Activated CD4-positive, alpha-beta memory T cell treated with anti-CD3 and anti-CD28 coated beads, Interleukin-2, amount 10 ng/mL, durations not matched to agents 7 days and 5 days (primary cell): ENCODE results near the gene FBXL15. TPM values are rescaled to one million over a fixed set of nuclear protein-coding genes. Genes with fewer than 3 reads are reported as not detected.

ENCODE experiments used
- CTCF ChIA-PET: fragments of 350-600 bp; sonication (Branson Sonifier 250); formaldehyde crosslinking; loops from one replicate; lab custom pipeline; 2021; ENCODE audit warnings: antibody characterized with exemption, inconsistent platforms; lab: Charles Lee
- POLR2A ChIA-PET: fragments of 350-600 bp; sonication (Branson Sonifier 250); formaldehyde crosslinking; loops from one replicate; lab custom pipeline; 2021; ENCODE audit warnings: antibody characterized with exemption; lab: Charles Lee
- DNase-seq: peaks from one replicate; pipeline ENCODE4 v3.0.0-alpha.2; 2020
- H3K27ac Mint-ChIP-seq: one replicate; pipeline ENCODE4 v1.8.0; 2021; ENCODE audit warnings: mild to moderate bottlenecking, mixed read lengths
- H3K27me3 Mint-ChIP-seq: one replicate; pipeline ENCODE4 v1.8.0; 2021; ENCODE audit warnings: mixed read lengths
- H3K36me3 Mint-ChIP-seq: one replicate; pipeline ENCODE4 v1.8.0; 2021; ENCODE audit warnings: low read depth, mixed read lengths
- H3K4me1 Mint-ChIP-seq: one replicate; pipeline ENCODE4 v1.8.0; 2021; ENCODE audit warnings: mixed read lengths
- H3K4me3 Mint-ChIP-seq: one replicate; pipeline ENCODE4 v1.8.0; 2021; ENCODE audit warnings: mild to moderate bottlenecking, mixed read lengths
- H3K9me3 Mint-ChIP-seq: one replicate; pipeline ENCODE4 v1.8.0; 2021; ENCODE audit warnings: mixed read lengths
- total RNA-seq, 2 experiments: library from RNA; stranded (reverse); gene quantifications; one replicate each; pipeline ENCODE4 v1.2.3, GENCODE V29; 2021

The FBXL15 gene
- total RNA-seq, 2 experiments from 2014 or later = 13.5 to 14.3 TPM

DNA sequence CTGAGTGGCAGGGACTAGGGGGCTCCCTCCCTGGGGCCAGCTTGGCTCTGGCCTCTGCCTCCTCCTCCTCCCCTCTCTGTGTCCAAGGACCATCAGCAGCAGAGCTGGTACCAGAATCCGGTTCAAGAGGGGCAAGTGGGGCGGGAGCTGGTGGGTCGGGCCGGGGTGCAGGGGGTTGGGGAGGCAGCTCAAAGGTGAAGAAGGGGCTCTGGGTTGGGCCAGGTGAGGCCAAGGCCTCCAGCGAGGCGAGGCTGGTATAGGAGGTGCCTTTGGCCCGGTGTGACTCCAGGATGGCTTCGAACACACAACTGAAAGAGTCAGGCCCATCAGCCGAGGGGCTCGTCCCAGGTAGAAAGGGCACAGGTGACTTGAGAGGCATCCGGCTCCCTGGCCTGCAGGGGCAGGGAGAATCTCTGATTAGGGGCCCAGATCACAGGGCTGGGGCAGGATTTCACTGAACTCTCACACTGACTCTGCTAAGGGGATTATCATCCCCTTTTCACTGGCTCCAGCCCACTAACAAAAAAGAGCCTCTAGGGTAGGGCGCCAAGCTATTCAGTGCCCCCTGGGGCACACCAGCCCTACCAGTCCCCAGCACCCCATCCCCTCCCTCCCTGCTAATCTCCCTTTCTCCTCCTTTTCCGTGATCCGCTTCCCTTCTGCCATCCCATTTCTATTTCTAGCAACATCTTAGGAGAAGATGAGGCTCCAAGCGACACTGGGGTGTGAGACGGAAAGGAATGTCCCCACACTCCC, 6.7 kb upstream of the FBXL15 start:
- no peak overlapping the region for H3K4me3 Mint-ChIP-seq
- H3K4me1 Mint-ChIP-seq = peaks cover 30% of the 10 kb centered on the region
- POLR2A ChIA-PET = interaction anchor here (1.0 to 3.0 kb wide), 5 partner anchors 8 to 37 kb away, joined by 3 to 14 read pairs (median 8); partner anchors contain the start of genes C10orf95 and NFKB2
- no peak overlapping the region for H3K27ac Mint-ChIP-seq
- H3K27me3 Mint-ChIP-seq = peaks cover 48% of the 10 kb centered on the region
- CTCF ChIA-PET = no interaction called here
- DNase-seq = no peak
- no peaks in the 10 kb centered on the region for H3K9me3 Mint-ChIP-seq
- peaks cover 5% of the 10 kb centered on the region for H3K36me3 Mint-ChIP-seq

- peaks cover 44% of the 10 kb centered on the region for H3K27me3 Mint-ChIP-seq
Measured at GRCh38 chr10:102414749-102415148, 5.9 kb upstream of the FBXL15 start.

DNA sequence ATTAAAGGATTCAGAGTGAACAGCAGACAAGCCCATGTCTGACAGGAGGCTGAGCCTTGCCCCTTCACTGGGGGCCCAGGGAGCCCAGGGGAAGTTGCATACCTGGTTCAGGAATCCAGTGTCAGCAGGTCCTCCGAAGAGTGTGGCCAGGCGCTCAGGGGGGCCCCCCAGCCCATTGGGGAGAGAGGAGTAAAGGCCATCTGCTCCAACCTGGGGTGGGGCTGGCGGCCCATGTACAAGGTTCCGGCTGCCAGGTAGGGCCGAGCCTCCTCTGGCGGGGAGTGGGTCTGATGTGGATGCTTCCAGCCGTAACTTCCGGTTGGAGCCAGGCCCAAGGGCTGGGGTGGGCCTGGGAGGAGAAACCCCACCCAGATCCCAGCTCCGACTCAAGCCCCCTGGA, 4.4 kb upstream of the FBXL15 start:
- Mint-ChIP-seq H3K9me3 (no peaks in the 10 kb centered on the region), H3K27ac (no peak overlapping the region), H3K36me3 (peaks cover 2% of the 10 kb centered on the region), H3K4me1 (peaks cover 38% of the 10 kb centered on the region), H3K4me3 (no peak overlapping the region), H3K27me3 (peaks cover 31% of the 10 kb centered on the region)
- ChIA-PET POLR2A (no interaction called here), CTCF (interaction anchor here (1.7 kb wide), 1 partner anchor 186 kb away, joined by 5 read pairs; no protein-coding TSS in a partner anchor)
- no peak for DNase-seq

More at GRCh38 chr10:102414749-102415148, 5.9 kb upstream of the FBXL15 start:
- ChIA-PET POLR2A (interaction anchor here (1.0 to 3.0 kb wide), 3 partner anchors 7 to 20 kb away, joined by 3 to 14 read pairs (median 11); partner anchors contain the start of gene NFKB2), CTCF (interaction anchor here (1.2 to 1.7 kb wide), 3 partner anchors 11 to 185 kb away, joined by 3 to 8 read pairs (median 5); no protein-coding TSS in a partner anchor)
- H3K9me3 Mint-ChIP-seq = no peaks in the 10 kb centered on the region
- H3K27ac Mint-ChIP-seq = no peak overlapping the region
- DNase-seq = no peak
- no peak overlapping the region for H3K4me3 Mint-ChIP-seq
- H3K4me1 Mint-ChIP-seq = peaks cover 34% of the 10 kb centered on the region
- peaks cover 2% of the 10 kb centered on the region for H3K36me3 Mint-ChIP-seq

- ChIA-PET CTCF (no interaction called here), POLR2A (no interaction called here)
- H3K4me1 Mint-ChIP-seq = peaks cover 36% of the 10 kb centered on the region
- H3K27me3 Mint-ChIP-seq = peaks cover 27% of the 10 kb centered on the region
- H3K9me3 Mint-ChIP-seq = no peaks in the 10 kb centered on the region
- no peak overlapping the region for H3K4me3 Mint-ChIP-seq
- H3K27ac Mint-ChIP-seq = no peak overlapping the region
- H3K36me3 Mint-ChIP-seq = peaks cover 2% of the 10 kb centered on the region
- no peak for DNase-seq
Measured at GRCh38 chr10:102416695-102417094, 3.9 kb upstream of the FBXL15 start.

DNA sequence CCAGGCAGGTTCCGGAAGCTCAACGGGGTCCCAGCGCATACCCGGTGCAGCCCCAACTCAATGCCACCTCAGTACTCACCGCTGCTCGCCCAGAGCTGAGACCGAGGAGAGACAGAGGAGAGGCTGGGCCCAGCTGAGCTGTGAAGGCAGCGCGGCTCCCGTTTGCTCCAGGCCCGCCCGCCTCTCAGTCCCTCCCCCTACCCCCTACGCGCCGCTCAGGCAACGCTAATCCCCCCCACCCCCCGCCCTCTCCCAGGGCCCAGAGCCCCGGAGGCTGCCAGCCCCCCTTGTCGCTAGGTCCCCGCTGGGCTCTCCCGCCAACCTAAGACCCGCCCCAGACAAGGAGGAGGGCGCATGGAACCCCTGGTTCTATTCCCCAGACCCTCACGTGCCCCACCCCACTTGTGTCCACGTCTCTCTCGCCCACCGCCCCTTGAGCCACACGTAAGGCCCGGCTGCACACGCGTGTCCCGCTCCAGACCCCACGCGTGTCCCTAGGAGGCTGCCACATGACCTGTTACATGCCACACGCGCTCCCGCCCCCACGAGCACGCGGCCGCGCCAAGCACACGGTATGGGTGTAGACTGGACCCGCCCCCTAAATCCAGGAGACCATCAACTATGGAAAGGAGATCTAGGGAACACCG, 1.9 kb upstream of the FBXL15 start, which contains the start of gene PSD:
Gene PSD, minus strand, starts transcription at position 164 of the 647 bp plus-strand sequence. CDS start 1,747 bp downstream, outside the sequence.
- Mint-ChIP-seq H3K4me1 (peaks cover 40% of the 10 kb centered on the region), H3K9me3 (no peaks in the 10 kb centered on the region), H3K4me3 (peak within 1 kb of the TSS; percentile 87), H3K27ac (no peak within 1 kb of the TSS), H3K27me3 (peaks cover 24% of the 10 kb centered on the region), H3K36me3 (peaks cover 9% of the 10 kb centered on the region)
- CTCF ChIA-PET = no interaction called here
- no peak for DNase-seq
- POLR2A ChIA-PET = interaction anchor here (1.1 kb wide), 1 partner anchor 13 kb away, joined by 3 read pairs; the partner anchor contains the start of gene CUEDC2

DNA sequence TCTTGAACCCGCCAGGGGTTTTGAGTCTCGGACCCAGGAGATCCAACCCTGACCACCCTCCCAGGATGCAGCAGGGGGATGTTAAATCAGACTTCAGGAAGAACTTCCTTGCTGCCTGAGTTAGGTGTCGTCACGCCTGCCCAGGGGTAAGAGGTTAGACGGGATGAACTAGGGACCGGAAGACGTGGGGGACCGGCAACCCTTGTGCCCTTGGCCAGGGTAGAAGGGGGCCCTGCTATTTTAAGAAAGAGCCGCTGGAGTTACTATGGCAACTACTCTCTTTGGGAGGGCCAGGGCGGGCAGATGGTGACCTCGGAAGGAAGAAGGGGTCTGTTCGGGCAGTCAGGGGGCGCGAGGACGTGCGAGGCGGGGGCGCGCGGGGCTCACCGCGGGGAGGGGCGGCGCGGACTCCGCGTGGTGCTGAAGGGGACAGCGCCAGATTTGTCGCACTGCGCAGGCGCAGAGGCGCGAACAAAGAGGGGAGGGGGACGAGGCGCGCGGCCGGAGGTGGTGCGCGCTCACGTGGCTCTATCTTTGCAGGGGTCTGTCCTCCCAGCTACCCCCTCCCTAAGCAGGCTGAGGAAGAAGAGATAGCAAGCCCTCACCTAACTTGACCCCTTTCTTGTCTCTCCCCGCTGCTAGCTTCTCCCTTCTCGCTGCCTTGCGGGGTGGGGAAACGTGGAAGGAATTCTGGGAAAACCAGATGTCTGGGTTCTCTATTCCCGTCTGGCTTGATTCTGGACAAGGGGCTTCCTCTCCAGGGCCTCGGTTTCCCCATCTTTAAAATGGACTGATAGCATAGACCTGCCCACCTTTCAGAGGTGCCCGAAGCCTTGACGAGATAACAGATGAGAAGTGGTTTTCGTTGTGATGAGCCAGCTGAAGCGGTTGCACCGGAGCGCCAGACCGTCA, 1.1 kb upstream of the FBXL15 start:
- POLR2A ChIA-PET = interaction anchor here (0.6 to 7.0 kb wide), 13 partner anchors 10 to 267 kb away, joined by 3 to 80 read pairs (median 18); partner anchors contain the start of genes C10orf95, CUEDC2, NFKB2 and NOLC1
- Mint-ChIP-seq H3K36me3 (peaks cover 9% of the 10 kb centered on the region), H3K27me3 (peaks cover 19% of the 10 kb centered on the region), H3K4me3 (peak overlapping the region; percentile 87), H3K4me1 (peaks cover 40% of the 10 kb centered on the region), H3K27ac (no peak overlapping the region), H3K9me3 (no peaks in the 10 kb centered on the region)
- peak; percentile 77 for DNase-seq
- CTCF ChIA-PET = interaction anchor here (0.7 to 6.6 kb wide), 12 partner anchors 9 to 250 kb away, joined by 3 to 58 read pairs (median 12); partner anchors contain the start of genes ACTR1A, C10orf95, CUEDC2 and SUFU

DNA sequence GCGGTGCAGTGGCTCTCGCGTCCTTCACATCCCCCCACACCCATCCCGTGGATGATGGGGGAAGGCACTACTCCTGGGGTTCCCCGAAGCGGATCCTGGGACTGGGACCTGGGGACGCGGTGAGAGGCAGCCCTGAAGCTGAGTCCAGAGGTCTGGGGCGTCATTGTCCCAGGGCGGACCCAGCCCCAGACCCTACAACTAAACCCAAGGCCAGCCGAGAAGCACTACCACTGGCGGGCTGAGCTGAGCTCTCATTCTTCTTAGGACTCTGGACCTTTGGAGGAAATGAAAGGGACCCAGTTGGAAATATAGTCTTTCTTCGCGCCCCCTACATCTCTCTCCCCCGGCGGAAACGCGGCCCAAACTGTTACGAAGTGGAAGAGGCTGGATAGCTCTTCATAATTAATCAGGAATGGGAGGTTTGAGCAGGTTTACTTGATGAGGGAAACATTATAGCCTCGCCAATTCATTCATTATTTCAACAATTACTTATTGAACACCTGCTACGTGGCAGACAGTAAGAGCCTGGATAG, 389 bp upstream of the FBXL15 start:
- no peak for DNase-seq
- Mint-ChIP-seq H3K4me1 (peaks cover 40% of the 10 kb centered on the region), H3K36me3 (peaks cover 9% of the 10 kb centered on the region), H3K27ac (peak overlapping the region; percentile 90), H3K27me3 (peaks cover 18% of the 10 kb centered on the region), H3K9me3 (no peaks in the 10 kb centered on the region), H3K4me3 (peak overlapping the region; percentile 87)
- ChIA-PET POLR2A (interaction anchor here (0.5 to 7.0 kb wide), 19 partner anchors 10 to 268 kb away, joined by 3 to 80 read pairs (median 7); partner anchors contain the start of genes C10orf95, CUEDC2, GBF1 and NFKB2), CTCF (interaction anchor here (0.7 to 6.6 kb wide), 15 partner anchors 10 to 251 kb away, joined by 3 to 58 read pairs (median 7); partner anchors contain the start of genes ACTR1A, C10orf95, CUEDC2 and SUFU)

GRCh38 chr10:102421507-102421756, 796 bp downstream of the FBXL15 start:
- Mint-ChIP-seq H3K27me3 (peaks cover 18% of the 10 kb centered on the region), H3K4me3 (peak overlapping the region; percentile 87), H3K9me3 (no peaks in the 10 kb centered on the region), H3K27ac (peak overlapping the region; percentile 90), H3K36me3 (peaks cover 9% of the 10 kb centered on the region), H3K4me1 (peaks cover 40% of the 10 kb centered on the region)
- DNase-seq = no peak
- CTCF ChIA-PET = interaction anchor here (0.8 to 6.6 kb wide), 16 partner anchors 11 to 191 kb away, joined by 3 to 58 read pairs (median 6); partner anchors contain the start of genes ACTR1A, C10orf95, CUEDC2 and SUFU
- POLR2A ChIA-PET = interaction anchor here (1.0 to 7.0 kb wide), 15 partner anchors 8 to 269 kb away, joined by 3 to 80 read pairs (median 18); partner anchors contain the start of genes ACTR1A, C10orf95, CUEDC2 and NFKB2

DNA sequence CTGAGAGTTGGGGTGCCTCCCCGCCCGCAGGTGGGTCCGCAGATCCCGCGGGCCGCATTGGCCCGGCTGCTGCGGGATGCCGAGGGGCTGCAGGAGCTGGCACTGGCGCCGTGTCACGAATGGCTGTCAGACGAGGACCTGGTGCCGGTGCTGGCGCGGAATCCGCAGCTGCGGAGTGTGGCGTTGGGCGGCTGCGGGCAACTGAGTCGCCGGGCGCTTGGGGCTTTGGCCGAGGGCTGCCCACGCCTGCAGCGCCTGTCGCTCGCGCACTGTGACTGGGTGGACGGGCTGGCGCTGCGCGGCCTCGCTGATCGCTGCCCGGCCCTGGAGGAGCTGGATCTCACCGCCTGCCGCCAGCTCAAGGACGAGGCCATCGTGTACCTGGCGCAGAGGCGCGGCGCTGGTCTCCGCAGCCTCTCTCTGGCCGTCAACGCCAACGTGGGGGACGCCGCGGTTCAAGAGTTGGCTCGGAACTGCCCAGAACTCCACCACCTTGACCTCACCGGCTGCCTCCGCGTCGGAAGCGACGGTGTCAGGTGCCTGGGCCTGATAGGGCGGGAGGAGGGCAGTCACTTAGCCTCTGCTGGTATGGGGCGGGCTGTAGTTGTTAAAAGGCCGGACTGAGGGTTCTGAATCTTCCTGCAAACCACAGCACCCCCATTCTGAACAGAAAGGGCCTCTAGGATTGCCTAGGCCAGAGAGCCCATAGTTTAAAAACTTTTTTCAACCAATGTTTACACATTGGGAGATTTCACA, 1.3 kb downstream of the FBXL15 start:
- no peaks in the 10 kb centered on the region for H3K9me3 Mint-ChIP-seq
- peak; percentile 45 for DNase-seq
- H3K27me3 Mint-ChIP-seq = peaks cover 18% of the 10 kb centered on the region
- peak overlapping the region; percentile 87 for H3K4me3 Mint-ChIP-seq
- peaks cover 40% of the 10 kb centered on the region for H3K4me1 Mint-ChIP-seq
- H3K27ac Mint-ChIP-seq = peak overlapping the region; percentile 90
- H3K36me3 Mint-ChIP-seq = peaks cover 9% of the 10 kb centered on the region
- POLR2A ChIA-PET = interaction anchor here (1.0 to 7.0 kb wide), 14 partner anchors 9 to 270 kb away, joined by 3 to 80 read pairs (median 18); partner anchors contain the start of genes ACTR1A, C10orf95, CUEDC2 and NFKB2
- CTCF ChIA-PET = interaction anchor here (0.8 to 6.6 kb wide), 16 partner anchors 10 to 191 kb away, joined by 3 to 58 read pairs (median 8); partner anchors contain the start of genes ACTR1A, C10orf95, CUEDC2 and SUFU

DNA sequence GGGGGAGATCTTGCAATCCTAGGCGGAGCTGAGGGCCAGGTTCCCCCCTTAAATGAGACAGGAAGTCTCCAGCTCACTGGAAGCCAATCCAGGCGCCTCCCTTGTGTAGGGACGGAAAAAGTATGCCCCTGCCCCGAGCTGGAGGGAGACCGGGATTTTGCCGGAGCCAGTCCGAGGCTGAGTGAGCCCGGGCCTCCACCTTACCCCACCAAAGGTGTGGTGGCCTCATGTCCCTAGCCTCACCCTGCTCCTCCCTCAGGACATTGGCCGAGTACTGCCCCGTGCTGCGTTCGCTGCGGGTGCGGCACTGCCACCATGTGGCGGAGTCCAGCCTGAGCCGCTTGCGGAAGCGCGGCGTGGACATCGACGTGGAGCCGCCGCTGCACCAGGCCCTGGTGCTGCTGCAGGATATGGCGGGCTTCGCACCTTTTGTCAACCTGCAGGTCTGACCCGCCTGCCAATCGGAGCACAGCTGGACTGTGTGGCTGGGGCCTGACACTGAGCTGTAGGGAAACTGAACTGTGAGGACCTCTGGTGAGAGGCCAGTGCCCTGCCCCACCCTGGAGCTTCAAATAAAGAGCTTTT, 2.0 kb downstream of the FBXL15 start:
- peak overlapping the region; percentile 87 for H3K4me3 Mint-ChIP-seq
- POLR2A ChIA-PET = interaction anchor here (1.2 to 7.0 kb wide), 11 partner anchors 9 to 271 kb away, joined by 3 to 80 read pairs (median 21); partner anchors contain the start of genes ACTR1A, C10orf95, CUEDC2 and NFKB2
- CTCF ChIA-PET = interaction anchor here (0.7 to 6.6 kb wide), 14 partner anchors 10 to 192 kb away, joined by 3 to 58 read pairs (median 8); partner anchors contain the start of genes ACTR1A, C10orf95, CUEDC2 and SUFU
- peak overlapping the region; percentile 82 for H3K27ac Mint-ChIP-seq
- no peaks in the 10 kb centered on the region for H3K9me3 Mint-ChIP-seq
- peaks cover 47% of the 10 kb centered on the region for H3K4me1 Mint-ChIP-seq
- H3K36me3 Mint-ChIP-seq = peaks cover 9% of the 10 kb centered on the region
- H3K27me3 Mint-ChIP-seq = peaks cover 12% of the 10 kb centered on the region
- peak; percentile 69 for DNase-seq
